ENCODE data around the gene WDFY4.

The WDFY4 gene

DNA sequence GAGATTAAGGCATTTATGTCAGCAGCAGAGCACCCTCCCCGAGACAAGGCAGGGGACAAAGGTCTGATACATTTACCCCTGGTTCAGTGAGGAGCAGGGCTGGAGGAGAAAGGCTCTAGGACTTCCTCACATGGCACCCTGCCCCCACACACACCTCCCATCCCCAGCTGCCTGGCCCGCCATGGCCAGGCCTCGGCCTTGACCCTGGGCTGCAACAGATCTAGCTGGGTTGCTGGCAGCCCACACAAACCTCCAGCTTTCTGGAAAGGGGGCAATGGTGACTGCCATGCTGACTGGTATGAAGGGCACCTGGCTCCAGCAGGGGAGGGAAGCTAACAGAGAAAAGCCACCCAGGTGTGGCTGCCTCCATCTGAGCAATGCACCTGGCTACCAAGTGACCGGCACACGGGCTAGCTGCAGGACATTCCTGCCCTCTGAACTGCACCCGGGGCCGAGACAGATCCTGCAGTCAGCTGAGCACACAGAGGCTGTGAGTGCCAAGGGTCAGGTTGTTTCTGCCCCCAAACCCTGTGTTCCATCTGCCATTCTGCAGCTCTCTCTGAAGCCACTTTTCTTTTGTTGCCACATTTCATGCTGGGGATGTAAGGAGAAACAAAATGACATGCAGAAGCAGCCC lies 340.8 kb downstream of the WDFY4 start:
- DNase-seq (ENCODE audit: low spot score) = no peak

GRCh38 chr10:49028639-49029038 lies 344.0 kb downstream of the WDFY4 start:
- no peak for DNase-seq (ENCODE audit: low spot score)

DNA sequence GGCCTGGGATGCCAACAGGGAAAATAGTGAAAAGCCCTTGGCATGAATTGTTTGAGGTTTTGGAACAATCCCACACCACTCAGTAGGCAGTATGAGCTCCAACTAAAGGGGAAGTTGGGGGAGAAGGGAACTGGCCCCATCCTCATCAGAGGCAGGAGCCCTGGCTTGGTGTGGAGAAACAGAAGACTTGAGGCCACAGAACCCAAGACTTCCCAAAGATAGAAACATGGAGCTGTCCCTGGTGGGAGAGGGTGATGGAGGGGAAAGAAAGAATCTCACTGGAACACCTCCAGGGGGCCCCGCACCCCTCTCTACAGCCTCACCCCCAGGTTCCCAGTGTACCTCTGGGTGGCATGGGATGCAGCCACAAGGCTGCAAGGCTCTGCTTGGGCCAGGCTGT lies 345.0 kb downstream of the WDFY4 start:
- no peak for DNase-seq (ENCODE audit: low spot score)

All from pons (tissue), 1 donor.